Measurements from ENCODE around the gene PBX2. TPM values are rescaled to one million over a fixed set of nuclear protein-coding genes. Genes with fewer than 3 reads are reported as not detected.
"Not testable (repeated sequence)": the region's sequence is repeated elsewhere in the genome, so short reads cannot be mapped to it uniquely, and the experiment has no call there.

The PBX2 gene
- total and polyA plus RNA-seq, 2 experiments from 2014 or later = 21.6 to 77.5 TPM

- H4K20me1 ChIP-seq (ENCODE audit: insufficient read depth, poor library complexity, severe bottlenecking) = no peaks in the 10 kb centered on the region
- H3K9me2 ChIP-seq (replicated peaks; ENCODE audit: insufficient read depth) = no peaks in the 10 kb centered on the region
- no peak overlapping the region for H2AFZ ChIP-seq
- peaks cover 8% of the 10 kb centered on the region for H3K4me1 ChIP-seq (ENCODE audit: insufficient read depth)
- H3K79me2 ChIP-seq = no peaks in the 10 kb centered on the region
- no peaks in the 10 kb centered on the region for H3K9me3 ChIP-seq (ENCODE audit: low read depth)
- no peak overlapping the region for H3K4me3 ChIP-seq
- H3K4me2 ChIP-seq = peak overlapping the region; percentile 66
- peaks cover 26% of the 10 kb centered on the region for H3K27me3 ChIP-seq
- no peak overlapping the region for H3K27ac ChIP-seq
- no peaks in the 10 kb centered on the region for H3K36me3 ChIP-seq (replicated peaks; ENCODE audit: insufficient read depth, low read depth)
- TF ChIP-seq EZH2phosphoT487 (IDR thresholded peaks at IDR 0.05; ENCODE audit: low read depth, severe bottlenecking, unreplicated experiment) (no peak), EZH2 (IDR thresholded peaks at IDR 0.05; ENCODE audit: borderline replicate concordance) (no peak)
- TF ChIP-seq, protein P1, sequence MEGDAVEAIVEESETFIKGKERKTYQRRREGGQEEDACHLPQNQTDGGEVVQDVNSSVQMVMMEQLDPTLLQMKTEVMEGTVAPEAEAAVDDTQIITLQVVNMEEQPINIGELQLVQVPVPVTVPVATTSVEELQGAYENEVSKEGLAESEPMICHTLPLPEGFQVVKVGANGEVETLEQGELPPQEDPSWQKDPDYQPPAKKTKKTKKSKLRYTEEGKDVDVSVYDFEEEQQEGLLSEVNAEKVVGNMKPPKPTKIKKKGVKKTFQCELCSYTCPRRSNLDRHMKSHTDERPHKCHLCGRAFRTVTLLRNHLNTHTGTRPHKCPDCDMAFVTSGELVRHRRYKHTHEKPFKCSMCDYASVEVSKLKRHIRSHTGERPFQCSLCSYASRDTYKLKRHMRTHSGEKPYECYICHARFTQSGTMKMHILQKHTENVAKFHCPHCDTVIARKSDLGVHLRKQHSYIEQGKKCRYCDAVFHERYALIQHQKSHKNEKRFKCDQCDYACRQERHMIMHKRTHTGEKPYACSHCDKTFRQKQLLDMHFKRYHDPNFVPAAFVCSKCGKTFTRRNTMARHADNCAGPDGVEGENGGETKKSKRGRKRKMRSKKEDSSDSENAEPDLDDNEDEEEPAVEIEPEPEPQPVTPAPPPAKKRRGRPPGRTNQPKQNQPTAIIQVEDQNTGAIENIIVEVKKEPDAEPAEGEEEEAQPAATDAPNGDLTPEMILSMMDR (IDR thresholded peaks at IDR 0.05; ENCODE audit: poor library complexity) = no peak
- WGBS (ENCODE audit: low lambda C conversion rate, missing lambda C conversion rate) = 98% methylated on average over 4 of the region's 4 CpGs
- DNase-seq (ENCODE audit: low spot score) = no peak
These were observed 42.4 kb downstream of the PBX2 start for GRCh38 chr6:32147401-32148132.

DNA sequence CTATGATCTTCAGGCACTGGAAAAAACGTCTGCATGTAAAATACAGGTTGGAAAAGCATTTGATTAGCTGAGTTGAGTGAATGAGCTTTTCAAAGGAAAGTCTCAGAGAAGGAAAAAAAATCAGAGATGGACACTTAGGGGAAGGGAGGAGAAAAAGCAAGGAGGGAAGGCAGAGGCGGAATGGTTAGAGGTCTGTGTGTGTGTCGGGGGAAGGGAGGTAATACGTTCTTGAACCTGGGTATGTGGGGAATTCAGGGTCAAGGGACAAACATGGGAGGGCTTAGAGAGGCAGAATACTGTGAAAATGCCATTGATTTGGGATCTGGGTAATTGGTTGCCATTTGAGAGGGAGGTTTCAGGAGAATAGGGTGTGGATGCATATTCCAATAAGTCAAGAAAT, 43.3 kb downstream of the PBX2 start:
- DNase-seq (ENCODE audit: low spot score) = no peak
- H3K79me2 ChIP-seq = no peaks in the 10 kb centered on the region
- no peaks in the 10 kb centered on the region for H3K9me3 ChIP-seq (ENCODE audit: low read depth)
- no peaks in the 10 kb centered on the region for H3K9me2 ChIP-seq (replicated peaks; ENCODE audit: insufficient read depth)
- H2AFZ ChIP-seq = no peak overlapping the region
- no peaks in the 10 kb centered on the region for H4K20me1 ChIP-seq (ENCODE audit: insufficient read depth, poor library complexity, severe bottlenecking)
- H3K4me2 ChIP-seq = no peak overlapping the region
- no peak for TF ChIP-seq EZH2 (IDR thresholded peaks at IDR 0.05; ENCODE audit: borderline replicate concordance)
- no peak for TF ChIP-seq EZH2phosphoT487 (IDR thresholded peaks at IDR 0.05; ENCODE audit: low read depth, severe bottlenecking, unreplicated experiment)
- TF ChIP-seq, protein P1 (IDR thresholded peaks at IDR 0.05; ENCODE audit: poor library complexity) = no peak
- H3K27me3 ChIP-seq = peaks cover 26% of the 10 kb centered on the region
- H3K4me1 ChIP-seq (ENCODE audit: insufficient read depth) = no peaks in the 10 kb centered on the region
- no peak overlapping the region for H3K27ac ChIP-seq
- no peak overlapping the region for H3K4me3 ChIP-seq
- WGBS (ENCODE audit: low lambda C conversion rate, missing lambda C conversion rate) = 43% methylated on average over 4 of the region's 4 CpGs
- no peaks in the 10 kb centered on the region for H3K36me3 ChIP-seq (replicated peaks; ENCODE audit: insufficient read depth, low read depth)

GRCh38 chr6:32146287-32146686, 43.7 kb downstream of the PBX2 start:
- Histone ChIP-seq H3K79me2 (no peaks in the 10 kb centered on the region), H3K4me3 (no peak overlapping the region), H3K27me3 (peaks cover 24% of the 10 kb centered on the region), H4K20me1 (ENCODE audit: insufficient read depth, poor library complexity, severe bottlenecking) (no peaks in the 10 kb centered on the region), H3K36me3 (replicated peaks; ENCODE audit: insufficient read depth, low read depth) (no peaks in the 10 kb centered on the region), H3K4me2 (no peak overlapping the region), H3K9me2 (replicated peaks; ENCODE audit: insufficient read depth) (no peaks in the 10 kb centered on the region), H3K27ac (no peak overlapping the region), H3K4me1 (ENCODE audit: insufficient read depth) (peaks cover 1% of the 10 kb centered on the region), H3K9me3 (ENCODE audit: low read depth) (no peaks in the 10 kb centered on the region), H2AFZ (no peak overlapping the region)
- TF ChIP-seq EZH2phosphoT487 (IDR thresholded peaks at IDR 0.05; ENCODE audit: low read depth, severe bottlenecking, unreplicated experiment) (no peak), EZH2 (IDR thresholded peaks at IDR 0.05; ENCODE audit: borderline replicate concordance) (no peak)
- TF ChIP-seq, protein P1 (IDR thresholded peaks at IDR 0.05; ENCODE audit: poor library complexity) = no peak
- peak; percentile 11 for DNase-seq (ENCODE audit: low spot score)
- WGBS (ENCODE audit: low lambda C conversion rate, missing lambda C conversion rate) = 25% methylated on average over 1 of the region's 1 CpG

DNA sequence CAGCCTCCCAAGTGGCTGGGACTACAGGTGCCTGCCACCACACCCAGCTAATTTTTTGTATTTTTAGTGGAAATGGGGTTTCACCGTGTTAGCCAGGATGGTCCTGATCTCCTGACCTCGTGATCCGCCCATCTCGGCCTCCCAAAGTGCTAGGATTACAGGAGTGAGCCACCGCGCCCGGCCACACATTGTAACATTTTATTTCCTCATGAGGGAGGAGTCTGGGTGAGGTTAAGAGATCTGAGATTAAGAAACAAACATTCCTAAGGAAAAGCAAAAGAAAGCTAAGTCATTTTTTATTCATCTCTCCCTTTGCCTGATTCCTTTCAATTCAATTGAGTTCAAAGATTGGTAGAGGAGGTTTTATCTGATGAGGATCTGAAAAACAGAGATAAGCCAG, 45.8 kb downstream of the PBX2 start:
- not testable (repeated sequence) for H3K4me3 ChIP-seq; DNase-seq (ENCODE audit: low spot score); H3K4me2 ChIP-seq; H3K36me3 ChIP-seq (replicated peaks; ENCODE audit: insufficient read depth, low read depth); H3K9me3 ChIP-seq (ENCODE audit: low read depth); H2AFZ ChIP-seq; H3K79me2 ChIP-seq; H3K9me2 ChIP-seq (replicated peaks; ENCODE audit: insufficient read depth); H4K20me1 ChIP-seq (ENCODE audit: insufficient read depth, poor library complexity, severe bottlenecking)
- Histone ChIP-seq H3K27ac (peak overlapping the region; percentile 55), H3K27me3 (peaks cover 13% of the 10 kb centered on the region), H3K4me1 (ENCODE audit: insufficient read depth) (peaks cover 12% of the 10 kb centered on the region)
- WGBS (ENCODE audit: low lambda C conversion rate, missing lambda C conversion rate) = 74% methylated on average over 7 of the region's 7 CpGs

Data from hepatocyte (in vitro differentiated cells).